H9 (cell line): ENCODE measurements around the gene GRID2. TPM values are rescaled to one million over a fixed set of nuclear protein-coding genes. Genes with fewer than 3 reads are reported as not detected.

Experiments used
- DNase-seq: peaks from one replicate; pipeline ENCODE4 v3.0.0-alpha.2; 2017
- H2AFZ ChIP-seq: one replicate; pipeline ENCODE4 v1.6.1; 2013; ENCODE audit warnings: mild to moderate bottlenecking, low read length, control low read depth, moderate library complexity
- H2AK5ac ChIP-seq: 2 replicates; pipeline ENCODE4 v1.6.1; 2013; ENCODE audit warnings: low read length, control low read depth, mixed read lengths; ENCODE audit not compliant: insufficient read length
- H2BK120ac ChIP-seq: one replicate; pipeline ENCODE4 v1.6.1; 2013; ENCODE audit warnings: low read depth, mild to moderate bottlenecking, low read length, control low read depth, inconsistent platforms; ENCODE audit not compliant: poor library complexity, severe bottlenecking
- H2BK12ac ChIP-seq: 2 replicates; pipeline ENCODE4 v1.6.1; 2013; ENCODE audit warnings: low read length, control low read depth, mixed read lengths, low read depth; ENCODE audit not compliant: insufficient read length
- H2BK15ac ChIP-seq: 2 replicates; pipeline ENCODE4 v1.6.1; 2013; ENCODE audit warnings: low read depth, low read length, control low read depth
- H2BK20ac ChIP-seq: one replicate; pipeline ENCODE4 v1.6.1; 2013; ENCODE audit warnings: low read depth, mild to moderate bottlenecking, low read length, control low read depth, inconsistent platforms; ENCODE audit not compliant: poor library complexity, severe bottlenecking
- H2BK5ac ChIP-seq: 2 replicates; pipeline ENCODE4 v1.6.1; 2013; ENCODE audit warnings: low read length, control low read depth, mixed read lengths; ENCODE audit not compliant: insufficient read length
- H3K14ac ChIP-seq: 2 replicates; pipeline ENCODE4 v1.6.1; 2013; ENCODE audit warnings: low read length, control low read depth; ENCODE audit not compliant: insufficient read depth
- H3K18ac ChIP-seq: 2 replicates; pipeline ENCODE4 v1.6.1; 2013; ENCODE audit warnings: low read depth, mild to moderate bottlenecking, mixed read lengths, low read length, control low read depth; ENCODE audit not compliant: insufficient read length
- H3K23ac ChIP-seq: 2 replicates; pipeline ENCODE4 v1.6.1; 2013; ENCODE audit warnings: low read length, control low read depth, mixed read lengths, low read depth; ENCODE audit not compliant: insufficient read length
- H3K23me2 ChIP-seq: 2 replicates; pipeline ENCODE4 v1.6.1; 2013; ENCODE audit warnings: low read depth, mild to moderate bottlenecking, mixed read lengths, low read length, control low read depth; ENCODE audit not compliant: insufficient read length, poor library complexity, severe bottlenecking
- H3K27ac ChIP-seq: 2 replicates; pipeline ENCODE4 v1.5.1; 2013; ENCODE audit warnings: low read length, control low read depth, mixed read lengths, low read depth; ENCODE audit not compliant: insufficient read length
- H3K27me3 ChIP-seq: 2 replicates; pipeline ENCODE4 v1.6.1; 2013; ENCODE audit warnings: low read length, control low read depth, inconsistent platforms; ENCODE audit not compliant: insufficient read depth
- H3K4ac ChIP-seq: 2 replicates; pipeline ENCODE4 v1.6.1; 2013; ENCODE audit warnings: low read depth, mild to moderate bottlenecking, control low read depth, inconsistent platforms, low read length, moderate library complexity
- H3K4me1 ChIP-seq: 2 replicates; pipeline ENCODE4 v1.6.1; 2013; ENCODE audit warnings: low read length, control low read depth, inconsistent platforms; ENCODE audit not compliant: insufficient read depth
- H3K4me2 ChIP-seq: 2 replicates; pipeline ENCODE4 v1.6.1; 2013; ENCODE audit warnings: low read length, control low read depth, mixed read lengths; ENCODE audit not compliant: insufficient read length, insufficient read depth
- H3K56ac ChIP-seq: 2 replicates; pipeline ENCODE4 v1.6.1; 2013; ENCODE audit warnings: low read depth, mild to moderate bottlenecking, mixed read lengths, low read length, control low read depth; ENCODE audit not compliant: insufficient read length
- H3K79me1 ChIP-seq: 2 replicates; pipeline ENCODE4 v1.6.1; 2013; ENCODE audit warnings: low read depth, mild to moderate bottlenecking, moderate library complexity, low read length, control low read depth, inconsistent platforms; ENCODE audit not compliant: insufficient read depth, poor library complexity, severe bottlenecking
- H3K79me2 ChIP-seq: 2 replicates; pipeline ENCODE4 v1.6.1; 2013; ENCODE audit warnings: low read length, control low read depth, inconsistent platforms; ENCODE audit not compliant: insufficient read depth
- H3K9ac ChIP-seq: 2 replicates; pipeline ENCODE4 v1.6.1; 2013; ENCODE audit warnings: low read length, control low read depth, mixed read lengths; ENCODE audit not compliant: insufficient read length; ENCODE audit errors: extremely low read depth
- H3K9me3 ChIP-seq: one replicate; pipeline ENCODE4 v1.6.1; 2013; ENCODE audit warnings: low read depth, low read length, inconsistent platforms; ENCODE audit not compliant: control insufficient read depth
- H3T11ph ChIP-seq: one replicate; pipeline ENCODE4 v1.6.1; 2013; ENCODE audit warnings: mild to moderate bottlenecking, low read length, control low read depth, inconsistent platforms
- H4K20me1 ChIP-seq: one replicate; pipeline ENCODE4 v1.6.1; 2013; ENCODE audit not compliant: control insufficient read depth, insufficient read length, insufficient read depth
- H4K5ac ChIP-seq: 2 replicates; pipeline ENCODE4 v1.6.1; 2013; ENCODE audit warnings: low read depth, mild to moderate bottlenecking, mixed read lengths, low read length, control low read depth; ENCODE audit not compliant: insufficient read length
- H4K8ac ChIP-seq: replicated peaks from 2 replicates; pipeline ENCODE4 v1.6.1; 2013; ENCODE audit warnings: low read length, control low read depth, mixed read lengths, low read depth; ENCODE audit not compliant: insufficient read length
- H4K91ac ChIP-seq: 2 replicates; pipeline ENCODE4 v1.6.1; 2013; ENCODE audit warnings: low read depth, mild to moderate bottlenecking, moderate library complexity, mixed read lengths, low read length, control low read depth; ENCODE audit not compliant: insufficient read length
- H3K27ac Mint-ChIP-seq, 3 experiments: 2 replicates in 2 of 3; 3 replicates in 1 of 3; pipeline ENCODE4 v1.8.0; 2020 to 2021; ENCODE audit warnings: mixed read lengths in 3 of 3, mild to moderate bottlenecking in 1 of 3, moderate library complexity in 1 of 3
- H3K27me3 Mint-ChIP-seq: 2 replicates; pipeline ENCODE4 v1.8.0; 2021; ENCODE audit warnings: low read depth, mild to moderate bottlenecking, moderate library complexity, mixed read lengths
- H3K36me3 Mint-ChIP-seq, 3 experiments: 2 replicates in 2 of 3; 3 replicates in 1 of 3; pipeline ENCODE4 v1.8.0; 2020 to 2021; ENCODE audit warnings: low read depth in 3 of 3, mixed read lengths in 3 of 3; ENCODE audit not compliant: insufficient read depth in 1 of 3
- H3K4me1 Mint-ChIP-seq, 2 experiments: 2 replicates each; pipeline ENCODE4 v1.8.0; 2020; ENCODE audit warnings: mixed read lengths in 2 of 2
- H3K4me3 Mint-ChIP-seq, 2 experiments: 2 replicates in 1 of 2; 3 replicates in 1 of 2; pipeline ENCODE4 v1.8.0; 2020 to 2021; ENCODE audit warnings: mild to moderate bottlenecking in 2 of 2, mixed read lengths in 2 of 2, moderate library complexity in 1 of 2
- H3K9me3 Mint-ChIP-seq, 2 experiments: 2 replicates in 1 of 2; 3 replicates in 1 of 2; pipeline ENCODE4 v1.8.0; 2020; ENCODE audit warnings: mild to moderate bottlenecking in 2 of 2, mixed read lengths in 2 of 2, moderate library complexity in 1 of 2
- CTCF ChIP-seq: fragments of 200-600 bp; sonication (generic); conservative IDR thresholded peaks from 3 replicates; pipeline ENCODE4 v1.8.0; 2021; ENCODE audit warnings: antibody characterized with exemption, mild to moderate bottlenecking
- WGBS: extraction: QIAGEN DNeasy Blood & Tissue Kit; methylation state at CpG from one replicate; pipeline ENCODE4 v1.1.7; 2013; ENCODE audit warnings: missing lambda C conversion rate, low lambda C conversion rate, mixed read lengths; ENCODE audit not compliant: insufficient read length; ENCODE audit errors: extremely low coverage; 5-methylcytosine and 5-hydroxymethylcytosine counted together
- total RNA-seq: library from RNA; stranded (reverse); gene quantifications from 2 replicates; pipeline ENCODE4 v1.2.1, GENCODE V29; 2021

Gene GRID2
- total RNA-seq, 1 experiment from 2014 or later = 21.8 TPM

GRCh38 chr4:93747220-93747619, 1443.5 kb downstream of the GRID2 start:
- Histone ChIP-seq H3K79me1 (no peaks in the 10 kb centered on the region), H2BK12ac (no peak overlapping the region), H3K14ac (no peak overlapping the region), H3K18ac (no peak overlapping the region), H2BK20ac (no peak overlapping the region), H3T11ph (no peak overlapping the region), H3K56ac (no peak overlapping the region), H3K27ac (no peak overlapping the region), H3K4me2 (no peak overlapping the region), H4K5ac (no peak overlapping the region), H3K4me1 (peaks cover 4% of the 10 kb centered on the region; the same call in 1 of the 2 replicates), H4K91ac (no peak overlapping the region), H2BK5ac (no peak overlapping the region), H3K27me3 (no peaks in the 10 kb centered on the region), H2BK15ac (no peak overlapping the region), H4K8ac (no peak overlapping the region), H4K20me1 (no peaks in the 10 kb centered on the region), H3K4ac (no peak overlapping the region), H2BK120ac (no peak overlapping the region), H3K9ac (no peak overlapping the region), H3K79me2 (no peaks in the 10 kb centered on the region), H3K9me3 (no peaks in the 10 kb centered on the region), H2AFZ (no peak overlapping the region), H3K23me2 (no peaks in the 10 kb centered on the region), H3K23ac (no peak overlapping the region), H2AK5ac (no peak overlapping the region)
- no peak for TF ChIP-seq CTCF
- Mint-ChIP-seq H3K27ac (no peak overlapping the region), H3K36me3 (no peaks in the 10 kb centered on the region; a peak in 1 of 7 replicates), H3K4me3 (no peak overlapping the region), H3K4me1 (peaks cover 15 to 17% of the 10 kb centered on the region in 2 experiments), H3K9me3 (no peaks in the 10 kb centered on the region), H3K27me3 (no peaks in the 10 kb centered on the region; the same call in 1 of the 2 replicates)
- no peak for DNase-seq
- no CpG with 5 or more reads among the region's 2 CpGs for WGBS
